Uterus (tissue), 4 donors: ENCODE results near the gene SMAD2. TPM values are rescaled to one million over a fixed set of nuclear protein-coding genes. Genes with fewer than 3 reads are reported as not detected.
"Not testable (repeated sequence)": the region's sequence is repeated elsewhere in the genome, so short reads cannot be mapped to it uniquely, and the experiment has no call there.

Source experiments
- DNase-seq, 2 donors: peaks; one replicate each; pipeline ENCODE4 v3.0.0-alpha.2; 2019 to 2020
- H3K27ac ChIP-seq, 2 donors: fragments of 200-600 bp; sonication (generic); 1 replicate in 1 of 2; 2 replicates in 1 of 2; pipeline ENCODE4 v1.5.1; 2016 to 2018
- H3K27me3 ChIP-seq, 2 donors: fragments of 200-600 bp; sonication (generic); one replicate each; pipeline ENCODE4 v1.5.1; 2018 to 2019; ENCODE audit warnings: control low read depth in 1 of 2
- H3K36me3 ChIP-seq, 2 donors: fragments of 200-600 bp; sonication (generic); one replicate each; pipeline ENCODE4 v1.5.1; 2019; ENCODE audit warnings: control low read depth in 1 of 2
- H3K4me1 ChIP-seq, 2 donors: fragments of 200-600 bp; sonication (generic); one replicate each; pipeline ENCODE4 v1.5.1; 2018 to 2019; ENCODE audit warnings: control low read depth in 1 of 2
- H3K4me3 ChIP-seq, 2 donors: fragments of 200-600 bp; sonication (generic); 1 replicate in 1 of 2; 2 replicates in 1 of 2; pipeline ENCODE4 v1.5.1; 2018 to 2019; ENCODE audit warnings: mild to moderate bottlenecking in 1 of 2
- H3K9me3 ChIP-seq, 2 donors: fragments of 200-600 bp; sonication (generic); one replicate each; pipeline ENCODE4 v1.5.1; 2019; ENCODE audit warnings: control low read depth in 1 of 2
- CTCF ChIP-seq, 4 experiments: fragments of 200-600 bp in 2 of 4; fragments of 450-650 bp in 2 of 4; sonication (generic) in 2 of 4; IDR thresholded peaks; one replicate each; pipeline ENCODE4 v1.5.1; 2016 to 2019; ENCODE audit warnings: antibody characterized with exemption in 4 of 4, mild to moderate bottlenecking in 2 of 4, moderate library complexity in 1 of 4
- POLR2A ChIP-seq, 2 donors: fragments of 450-650 bp; IDR thresholded peaks; one replicate each; pipeline ENCODE4 v1.6.1; 2016; ENCODE audit warnings: antibody characterized with exemption in 2 of 2, mild to moderate bottlenecking in 1 of 2, moderate library complexity in 1 of 2
- intact Hi-C: fragments of 100-400 bp; cut with DNase I; formaldehyde crosslinking; loops from one replicate; pipeline ENCODE4 v1.15.1; 2023; ENCODE audit warnings: low total_unique reads
- total RNA-seq, 4 donors: library from RNA; depleted of rRNA in 3 of 4; stranded (reverse); fragments of >200 nt in 3 of 4; gene quantifications; one replicate each; pipeline versions ENCODE4 v1.1.0 to v1.2.4, GENCODE V29; 2014 to 2023
- donor health status: DM: yes; HTN: yes; CAD: no.

Gene SMAD2
- total RNA-seq, 4 donors from 2014 or later, result 107 to 237 (median 142) TPM

DNA sequence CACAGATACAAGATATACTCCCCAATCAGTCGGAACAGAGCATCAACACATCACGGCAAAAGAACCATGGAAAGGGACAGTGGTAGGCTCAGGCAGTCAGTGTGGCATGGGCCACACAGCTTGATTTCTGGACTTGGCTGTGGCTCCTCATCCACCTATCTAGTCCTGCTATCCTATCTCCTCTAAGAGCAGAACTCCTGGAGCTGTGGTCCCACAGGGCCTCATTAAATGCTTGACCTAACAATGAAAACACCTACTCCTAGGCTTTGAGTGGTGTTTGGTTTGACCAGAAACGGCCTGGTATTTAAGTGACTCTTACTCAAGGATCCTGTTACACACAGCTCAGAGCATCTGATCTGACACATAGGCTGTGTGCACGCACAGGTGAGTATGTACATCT, 33.6 kb upstream of the SMAD2 start:
- no peaks in the 10 kb centered on the region for H3K27me3 ChIP-seq
- H3K4me3 ChIP-seq, result no peak overlapping the region
- peaks cover 0 to 18% of the 10 kb centered on the region in 2 donors for H3K9me3 ChIP-seq
- TF ChIP-seq CTCF (IDR thresholded peaks at IDR 0.05), result no peak
- no peak for TF ChIP-seq POLR2A (IDR thresholded peaks at IDR 0.05)
- no peaks in the 10 kb centered on the region for H3K4me1 ChIP-seq
- H3K36me3 ChIP-seq, result no peaks in the 10 kb centered on the region
- no peak overlapping the region for H3K27ac ChIP-seq
- intact Hi-C loops, result no loop called here
- no peak for DNase-seq

DNA sequence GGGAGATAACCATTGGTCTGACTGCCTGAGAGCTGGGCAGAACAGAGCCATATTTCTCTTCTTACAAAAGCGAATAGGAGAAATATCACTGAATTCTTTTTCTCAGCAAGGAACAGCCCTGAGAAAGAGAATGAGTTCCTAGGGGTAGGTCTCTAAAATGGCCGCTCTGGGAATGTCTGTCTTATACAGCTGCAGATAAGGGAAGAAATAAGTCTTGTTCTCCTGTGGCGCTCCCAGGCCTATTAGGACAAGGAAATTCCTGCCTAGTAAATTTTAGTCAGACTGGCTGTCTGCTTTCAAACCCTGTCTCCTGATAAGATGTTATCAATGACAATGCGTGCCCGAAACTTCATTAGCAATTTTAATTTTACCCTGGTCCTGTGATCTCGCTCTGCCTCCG, 30.5 kb upstream of the SMAD2 start:
- H3K9me3 ChIP-seq, result peaks cover 0 to 18% of the 10 kb centered on the region in 2 donors
- H3K27me3 ChIP-seq, H3K27ac ChIP-seq, H3K36me3 ChIP-seq, intact Hi-C loops, H3K4me3 ChIP-seq, H3K4me1 ChIP-seq, DNase-seq: not testable (repeated sequence)

- no peaks in the 10 kb centered on the region for H3K36me3 ChIP-seq
- DNase-seq, result no peak
- TF ChIP-seq CTCF (IDR thresholded peaks at IDR 0.05), result no peak
- no peak for TF ChIP-seq POLR2A (IDR thresholded peaks at IDR 0.05)
- no peak overlapping the region for H3K4me3 ChIP-seq
- H3K4me1 ChIP-seq, result no peaks in the 10 kb centered on the region
- H3K27ac ChIP-seq, result no peak overlapping the region
- no peaks in the 10 kb centered on the region for H3K27me3 ChIP-seq
- no peaks in the 10 kb centered on the region for H3K9me3 ChIP-seq
- intact Hi-C loops, result no loop called here
Measured at GRCh38 chr18:47953471-47953931, 23.0 kb upstream of the SMAD2 start.

DNA sequence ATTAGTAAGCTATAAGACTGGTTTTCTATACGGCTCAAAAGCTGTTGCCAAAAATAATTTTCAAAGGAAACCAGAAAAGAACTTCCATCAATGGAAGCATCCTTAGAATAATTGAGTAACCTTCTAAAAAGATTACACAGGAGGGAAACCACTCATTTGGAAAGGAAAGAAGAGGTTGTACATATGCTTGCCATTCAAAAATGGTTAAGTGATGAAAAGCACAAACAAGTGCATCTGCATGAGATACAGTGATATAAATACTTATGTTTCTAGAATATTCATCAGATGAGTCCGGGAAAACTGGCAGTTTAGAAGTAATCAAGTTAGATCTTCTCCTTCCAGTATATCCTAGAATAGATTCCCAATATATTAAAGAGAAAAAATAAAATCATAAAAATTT, 20.1 kb upstream of the SMAD2 start:
- DNase-seq, result no peak

GRCh38 chr18:47949202-47949601, 18.7 kb upstream of the SMAD2 start:
- no peaks in the 10 kb centered on the region for H3K4me1 ChIP-seq
- TF ChIP-seq POLR2A (IDR thresholded peaks at IDR 0.05) (no peak), CTCF (IDR thresholded peaks at IDR 0.05) (no peak)
- H3K36me3 ChIP-seq, result no peaks in the 10 kb centered on the region
- no peaks in the 10 kb centered on the region for H3K9me3 ChIP-seq
- no peak overlapping the region for H3K27ac ChIP-seq
- no peak for DNase-seq
- intact Hi-C loops, result no loop called here
- H3K27me3 ChIP-seq, result no peaks in the 10 kb centered on the region
- H3K4me3 ChIP-seq, result no peak overlapping the region

More for the DNA sequence above, 20.1 kb upstream of the SMAD2 start:
- Histone ChIP-seq H3K4me3 (no peak overlapping the region), H3K27ac (no peak overlapping the region), H3K9me3 (no peaks in the 10 kb centered on the region), H3K4me1 (no peaks in the 10 kb centered on the region), H3K27me3 (no peaks in the 10 kb centered on the region), H3K36me3 (no peaks in the 10 kb centered on the region)
- TF ChIP-seq POLR2A (IDR thresholded peaks at IDR 0.05) (no peak), CTCF (IDR thresholded peaks at IDR 0.05) (no peak)
- intact Hi-C loops, result no loop called here

GRCh38 chr18:47946889-47947288, 16.4 kb upstream of the SMAD2 start:
- Histone ChIP-seq H3K27ac (no peak overlapping the region), H3K36me3 (no peaks in the 10 kb centered on the region), H3K27me3 (no peaks in the 10 kb centered on the region), H3K9me3 (no peaks in the 10 kb centered on the region), H3K4me3 (no peak overlapping the region), H3K4me1 (no peaks in the 10 kb centered on the region)
- TF ChIP-seq CTCF (IDR thresholded peaks at IDR 0.05) (no peak), POLR2A (IDR thresholded peaks at IDR 0.05) (no peak)
- intact Hi-C loops, result no loop called here
- DNase-seq, result no peak
